Smooth muscle cell (in vitro differentiated cells): ENCODE measurements around the gene FAM222A. TPM values are rescaled to one million over a fixed set of nuclear protein-coding genes. Genes with fewer than 3 reads are reported as not detected.

Experiments
- DNase-seq: peaks from one replicate; lab custom pipeline; 2025; ENCODE audit not compliant: unreplicated experiment; lab: John Stamatoyannopoulos, UW
- H2AFZ ChIP-seq: fragments of 200-600 bp; sonication (generic); 2 replicates; pipeline ENCODE4 v1.6.0; 2016; ENCODE audit warnings: antibody characterized with exemption, low read depth, mild to moderate bottlenecking
- H3F3A ChIP-seq: fragments of 200-600 bp; sonication (generic); 2 replicates; pipeline ENCODE4 v1.6.0; 2017; ENCODE audit warnings: antibody characterized with exemption, low read depth
- H3K27ac ChIP-seq: fragments of 200-600 bp; sonication (generic); 2 replicates; pipeline ENCODE4 v1.5.1; 2016; ENCODE audit warnings: low read depth, mild to moderate bottlenecking
- H3K27me3 ChIP-seq: fragments of 200-600 bp; sonication (generic); 2 replicates; pipeline ENCODE4 v1.6.1; 2016; ENCODE audit warnings: low read depth, mild to moderate bottlenecking
- H3K36me3 ChIP-seq: fragments of 200-600 bp; sonication (generic); 2 replicates; pipeline ENCODE4 v1.5.1; 2016; ENCODE audit warnings: low read depth
- H3K4me1 ChIP-seq: fragments of 200-600 bp; sonication (generic); 2 replicates; pipeline ENCODE4 v1.5.1; 2016; ENCODE audit warnings: low read depth
- H3K4me2 ChIP-seq: fragments of 200-600 bp; sonication (generic); 2 replicates; pipeline ENCODE4 v1.6.0; 2016; ENCODE audit warnings: mild to moderate bottlenecking
- H3K4me3 ChIP-seq: fragments of 200-600 bp; sonication (generic); 2 replicates; pipeline ENCODE4 v1.5.1; 2016; ENCODE audit warnings: mild to moderate bottlenecking
- H3K79me2 ChIP-seq: fragments of 200-600 bp; sonication (generic); 2 replicates; pipeline ENCODE4 v1.6.0; 2016; ENCODE audit warnings: low read depth, mild to moderate bottlenecking
- H3K9ac ChIP-seq: fragments of 200-600 bp; sonication (generic); 2 replicates; pipeline ENCODE4 v1.6.0; 2016; ENCODE audit warnings: low read depth
- H3K9me3 ChIP-seq: fragments of 200-600 bp; sonication (generic); replicated peaks from 2 replicates; pipeline ENCODE4 v1.5.1; 2016; ENCODE audit warnings: low read depth
- H4K20me1 ChIP-seq: fragments of 200-600 bp; sonication (generic); 2 replicates; pipeline ENCODE4 v1.6.0; 2016; ENCODE audit warnings: low read depth
- WGBS: methylation state at CpG from one replicate; pipeline ENCODE4 v1.1.7; 2016; ENCODE audit warnings: low lambda C conversion rate; 5-methylcytosine and 5-hydroxymethylcytosine counted together
- polyA plus RNA-seq: library from polyadenylated mRNA; unstranded; fragments of >200 nt; fragmentation: Nextera tagmentation; extraction: Ambion mirVana; gene quantifications from 2 replicates; pipeline ENCODE4 v1.2.1, GENCODE V29; 2016
- total RNA-seq: library from RNA; depleted of rRNA; stranded (reverse); fragments of >200 nt; gene quantifications from 2 replicates; pipeline ENCODE4 v1.2.3, GENCODE V29; 2014
- TF ChIP-seq, protein P1 (sequence below): fragments of 200-600 bp; sonication (generic); IDR thresholded peaks from 2 replicates; pipeline ENCODE4 v1.5.1; 2017; ENCODE audit warnings: borderline replicate concordance, mild to moderate bottlenecking, antibody characterized with exemption; ENCODE audit not compliant: insufficient read depth, poor library complexity, severe bottlenecking

Gene FAM222A
- 0.85 TPM in 2 replicates for total RNA-seq
- polyA plus RNA-seq: 1.7 and 2.0 TPM in 2 replicates

DNA sequence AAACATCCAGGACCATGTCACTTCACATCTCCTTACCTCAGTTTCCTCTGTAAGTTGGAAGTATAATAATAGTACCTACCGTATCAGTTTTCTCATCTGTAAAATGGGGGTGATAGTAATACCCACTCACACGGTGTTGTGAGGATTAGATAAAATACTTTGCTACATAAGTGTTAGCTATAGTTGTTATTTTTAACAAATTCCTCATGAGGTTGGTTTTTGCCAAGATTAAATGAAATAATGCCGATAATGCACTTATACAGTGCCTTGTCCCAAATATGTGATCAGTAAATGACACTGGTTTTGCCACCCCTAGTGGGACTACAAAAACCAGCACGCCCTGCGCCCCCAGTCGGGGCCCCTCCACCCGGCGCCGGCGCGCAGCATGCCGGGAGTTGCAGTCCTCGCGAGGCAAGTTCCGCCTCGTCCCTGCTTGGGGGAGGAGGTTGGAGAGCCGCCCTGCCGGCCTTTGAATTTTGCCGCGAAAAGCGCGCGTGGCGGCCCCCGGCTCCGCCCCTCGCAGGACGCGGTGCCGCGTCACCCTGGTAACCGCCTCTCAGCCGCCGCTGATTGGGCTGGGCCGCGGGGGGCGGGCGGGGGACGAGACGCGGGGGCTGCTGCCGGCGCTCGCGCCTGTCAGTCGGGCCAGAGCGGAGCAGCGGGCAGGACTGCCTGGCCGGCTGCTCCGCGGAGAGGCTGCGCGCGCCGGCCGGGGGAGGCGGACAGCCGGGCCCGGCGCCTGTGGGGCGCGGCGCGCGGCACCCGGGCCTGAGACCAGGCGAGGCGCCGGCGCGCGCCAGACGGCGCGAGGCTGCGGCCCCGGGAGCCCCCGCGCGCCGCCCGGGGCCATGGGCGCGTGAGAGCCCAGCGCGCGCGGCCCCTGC, at the start of gene FAM222A:
FAM222A (plus strand) TSS at position 639 of the 884 bp plus-strand sequence. CDS start 30,322 bp downstream, outside the sequence.
- Histone ChIP-seq H3K27me3 (peaks cover 34% of the 10 kb centered on the region), H3K9me3 (no peaks in the 10 kb centered on the region), H3K4me1 (peaks cover 18% of the 10 kb centered on the region), H4K20me1 (peaks cover 14% of the 10 kb centered on the region), H3F3A (no peaks in the 10 kb centered on the region), H3K27ac (no peak within 1 kb of the TSS), H3K9ac (peak within 1 kb of the TSS; percentile 39), H3K36me3 (no peaks in the 10 kb centered on the region), H3K4me2 (peak within 1 kb of the TSS; percentile 100), H2AFZ (no peak within 1 kb of the TSS), H3K4me3 (peak within 1 kb of the TSS; percentile 79), H3K79me2 (no peaks in the 10 kb centered on the region)
- peak; percentile 90 for DNase-seq
- 9% methylated on average over 19 of the region's 88 CpGs for WGBS
- TF ChIP-seq, protein P1, sequence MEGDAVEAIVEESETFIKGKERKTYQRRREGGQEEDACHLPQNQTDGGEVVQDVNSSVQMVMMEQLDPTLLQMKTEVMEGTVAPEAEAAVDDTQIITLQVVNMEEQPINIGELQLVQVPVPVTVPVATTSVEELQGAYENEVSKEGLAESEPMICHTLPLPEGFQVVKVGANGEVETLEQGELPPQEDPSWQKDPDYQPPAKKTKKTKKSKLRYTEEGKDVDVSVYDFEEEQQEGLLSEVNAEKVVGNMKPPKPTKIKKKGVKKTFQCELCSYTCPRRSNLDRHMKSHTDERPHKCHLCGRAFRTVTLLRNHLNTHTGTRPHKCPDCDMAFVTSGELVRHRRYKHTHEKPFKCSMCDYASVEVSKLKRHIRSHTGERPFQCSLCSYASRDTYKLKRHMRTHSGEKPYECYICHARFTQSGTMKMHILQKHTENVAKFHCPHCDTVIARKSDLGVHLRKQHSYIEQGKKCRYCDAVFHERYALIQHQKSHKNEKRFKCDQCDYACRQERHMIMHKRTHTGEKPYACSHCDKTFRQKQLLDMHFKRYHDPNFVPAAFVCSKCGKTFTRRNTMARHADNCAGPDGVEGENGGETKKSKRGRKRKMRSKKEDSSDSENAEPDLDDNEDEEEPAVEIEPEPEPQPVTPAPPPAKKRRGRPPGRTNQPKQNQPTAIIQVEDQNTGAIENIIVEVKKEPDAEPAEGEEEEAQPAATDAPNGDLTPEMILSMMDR: no peak

DNA sequence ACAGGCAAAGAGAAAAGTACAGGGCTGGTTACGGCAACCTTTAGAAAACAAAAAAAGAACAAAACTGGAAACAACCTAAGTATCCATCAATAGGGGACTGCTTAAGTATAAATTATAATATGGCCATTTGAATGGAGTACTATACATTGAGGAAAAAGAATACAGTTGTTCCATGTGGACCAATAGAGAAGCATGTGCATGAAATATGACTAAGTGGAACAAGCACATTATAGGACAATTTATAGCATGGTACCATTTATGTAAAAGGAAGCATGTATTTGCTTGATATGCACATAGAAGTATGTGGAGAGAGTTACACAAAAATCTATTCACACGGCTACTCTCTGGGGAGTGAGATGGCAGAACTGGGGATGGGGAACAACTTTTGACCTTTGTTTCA, 49.2 kb upstream of the FAM222A start:
- H3F3A ChIP-seq: no peaks in the 10 kb centered on the region
- no peak overlapping the region for H3K4me3 ChIP-seq
- no peaks in the 10 kb centered on the region for H3K9me3 ChIP-seq
- no peaks in the 10 kb centered on the region for H3K4me1 ChIP-seq
- TF ChIP-seq, protein P1: no peak
- DNase-seq: no peak
- H3K9ac ChIP-seq: no peak overlapping the region
- H3K4me2 ChIP-seq: no peak overlapping the region
- H2AFZ ChIP-seq: no peak overlapping the region
- peaks cover 14% of the 10 kb centered on the region for H3K27me3 ChIP-seq
- 94% methylated on average over 2 of the region's 2 CpGs for WGBS
- no peaks in the 10 kb centered on the region for H4K20me1 ChIP-seq
- no peak overlapping the region for H3K27ac ChIP-seq
- H3K36me3 ChIP-seq: no peaks in the 10 kb centered on the region
- H3K79me2 ChIP-seq: no peaks in the 10 kb centered on the region

DNA sequence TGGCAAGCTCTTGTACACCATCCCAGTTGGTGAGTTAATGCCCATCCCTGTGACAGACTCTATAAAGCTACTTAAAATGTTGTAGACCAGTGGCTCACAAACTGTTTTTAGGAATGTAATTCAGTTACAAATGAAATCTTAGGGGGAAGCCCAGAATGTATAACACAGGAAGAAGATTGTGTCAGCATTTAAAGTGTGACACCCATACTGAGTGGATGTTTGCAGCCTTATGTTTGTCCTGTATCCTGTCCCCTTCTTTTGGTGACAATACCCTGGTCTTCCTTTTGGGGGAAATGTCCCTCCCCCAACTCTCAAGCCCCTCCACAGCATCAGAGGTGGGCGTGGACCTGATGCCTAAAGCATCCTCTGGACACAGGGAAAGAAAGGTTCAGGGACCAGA, 47.6 kb upstream of the FAM222A start:
- H2AFZ ChIP-seq: no peak overlapping the region
- no peaks in the 10 kb centered on the region for H4K20me1 ChIP-seq
- no peak overlapping the region for H3K9ac ChIP-seq
- peaks cover 23% of the 10 kb centered on the region for H3K27me3 ChIP-seq
- H3F3A ChIP-seq: no peaks in the 10 kb centered on the region
- no peak for DNase-seq
- no peak overlapping the region for H3K4me2 ChIP-seq
- 88% methylated on average over 1 of the region's 1 CpG for WGBS
- no peak overlapping the region for H3K4me3 ChIP-seq
- H3K36me3 ChIP-seq: no peaks in the 10 kb centered on the region
- TF ChIP-seq, protein P1: no peak
- peaks cover 7% of the 10 kb centered on the region for H3K4me1 ChIP-seq
- H3K9me3 ChIP-seq: no peaks in the 10 kb centered on the region
- H3K79me2 ChIP-seq: no peaks in the 10 kb centered on the region
- H3K27ac ChIP-seq: no peak overlapping the region
